H9 (cell line): Measurements from ENCODE around the gene CCIN. TPM values are rescaled to one million over a fixed set of nuclear protein-coding genes. Genes with fewer than 3 reads are reported as not detected.

Experiments used
- DNase-seq: peaks from one replicate; pipeline ENCODE4 v3.0.0-alpha.2; 2017
- H2AFZ ChIP-seq: one replicate; pipeline ENCODE4 v1.6.1; 2013; ENCODE audit warnings: mild to moderate bottlenecking, low read length, control low read depth, moderate library complexity
- H2AK5ac ChIP-seq: 2 replicates; pipeline ENCODE4 v1.6.1; 2013; ENCODE audit warnings: low read length, control low read depth, mixed read lengths; ENCODE audit not compliant: insufficient read length
- H2BK120ac ChIP-seq: one replicate; pipeline ENCODE4 v1.6.1; 2013; ENCODE audit warnings: low read depth, mild to moderate bottlenecking, low read length, control low read depth, inconsistent platforms; ENCODE audit not compliant: poor library complexity, severe bottlenecking
- H2BK12ac ChIP-seq: 2 replicates; pipeline ENCODE4 v1.6.1; 2013; ENCODE audit warnings: low read length, control low read depth, mixed read lengths, low read depth; ENCODE audit not compliant: insufficient read length
- H2BK15ac ChIP-seq: 2 replicates; pipeline ENCODE4 v1.6.1; 2013; ENCODE audit warnings: low read depth, low read length, control low read depth
- H2BK20ac ChIP-seq: one replicate; pipeline ENCODE4 v1.6.1; 2013; ENCODE audit warnings: low read depth, mild to moderate bottlenecking, low read length, control low read depth, inconsistent platforms; ENCODE audit not compliant: poor library complexity, severe bottlenecking
- H2BK5ac ChIP-seq: 2 replicates; pipeline ENCODE4 v1.6.1; 2013; ENCODE audit warnings: low read length, control low read depth, mixed read lengths; ENCODE audit not compliant: insufficient read length
- H3K14ac ChIP-seq: 2 replicates; pipeline ENCODE4 v1.6.1; 2013; ENCODE audit warnings: low read length, control low read depth; ENCODE audit not compliant: insufficient read depth
- H3K18ac ChIP-seq: 2 replicates; pipeline ENCODE4 v1.6.1; 2013; ENCODE audit warnings: low read depth, mild to moderate bottlenecking, mixed read lengths, low read length, control low read depth; ENCODE audit not compliant: insufficient read length
- H3K23ac ChIP-seq: 2 replicates; pipeline ENCODE4 v1.6.1; 2013; ENCODE audit warnings: low read length, control low read depth, mixed read lengths, low read depth; ENCODE audit not compliant: insufficient read length
- H3K23me2 ChIP-seq: 2 replicates; pipeline ENCODE4 v1.6.1; 2013; ENCODE audit warnings: low read depth, mild to moderate bottlenecking, mixed read lengths, low read length, control low read depth; ENCODE audit not compliant: insufficient read length, poor library complexity, severe bottlenecking
- H3K27ac ChIP-seq: 2 replicates; pipeline ENCODE4 v1.5.1; 2013; ENCODE audit warnings: low read length, control low read depth, mixed read lengths, low read depth; ENCODE audit not compliant: insufficient read length
- H3K27me3 ChIP-seq: 2 replicates; pipeline ENCODE4 v1.6.1; 2013; ENCODE audit warnings: low read length, control low read depth, inconsistent platforms; ENCODE audit not compliant: insufficient read depth
- H3K4ac ChIP-seq: 2 replicates; pipeline ENCODE4 v1.6.1; 2013; ENCODE audit warnings: low read depth, mild to moderate bottlenecking, control low read depth, inconsistent platforms, low read length, moderate library complexity
- H3K4me1 ChIP-seq: 2 replicates; pipeline ENCODE4 v1.6.1; 2013; ENCODE audit warnings: low read length, control low read depth, inconsistent platforms; ENCODE audit not compliant: insufficient read depth
- H3K4me2 ChIP-seq: 2 replicates; pipeline ENCODE4 v1.6.1; 2013; ENCODE audit warnings: low read length, control low read depth, mixed read lengths; ENCODE audit not compliant: insufficient read length, insufficient read depth
- H3K56ac ChIP-seq: 2 replicates; pipeline ENCODE4 v1.6.1; 2013; ENCODE audit warnings: low read depth, mild to moderate bottlenecking, mixed read lengths, low read length, control low read depth; ENCODE audit not compliant: insufficient read length
- H3K79me1 ChIP-seq: 2 replicates; pipeline ENCODE4 v1.6.1; 2013; ENCODE audit warnings: low read depth, mild to moderate bottlenecking, moderate library complexity, low read length, control low read depth, inconsistent platforms; ENCODE audit not compliant: insufficient read depth, poor library complexity, severe bottlenecking
- H3K79me2 ChIP-seq: 2 replicates; pipeline ENCODE4 v1.6.1; 2013; ENCODE audit warnings: low read length, control low read depth, inconsistent platforms; ENCODE audit not compliant: insufficient read depth
- H3K9ac ChIP-seq: 2 replicates; pipeline ENCODE4 v1.6.1; 2013; ENCODE audit warnings: low read length, control low read depth, mixed read lengths; ENCODE audit not compliant: insufficient read length; ENCODE audit errors: extremely low read depth
- H3K9me3 ChIP-seq: one replicate; pipeline ENCODE4 v1.6.1; 2013; ENCODE audit warnings: low read depth, low read length, inconsistent platforms; ENCODE audit not compliant: control insufficient read depth
- H3T11ph ChIP-seq: one replicate; pipeline ENCODE4 v1.6.1; 2013; ENCODE audit warnings: mild to moderate bottlenecking, low read length, control low read depth, inconsistent platforms
- H4K20me1 ChIP-seq: one replicate; pipeline ENCODE4 v1.6.1; 2013; ENCODE audit not compliant: control insufficient read depth, insufficient read length, insufficient read depth
- H4K5ac ChIP-seq: 2 replicates; pipeline ENCODE4 v1.6.1; 2013; ENCODE audit warnings: low read depth, mild to moderate bottlenecking, mixed read lengths, low read length, control low read depth; ENCODE audit not compliant: insufficient read length
- H4K8ac ChIP-seq: replicated peaks from 2 replicates; pipeline ENCODE4 v1.6.1; 2013; ENCODE audit warnings: low read length, control low read depth, mixed read lengths, low read depth; ENCODE audit not compliant: insufficient read length
- H4K91ac ChIP-seq: 2 replicates; pipeline ENCODE4 v1.6.1; 2013; ENCODE audit warnings: low read depth, mild to moderate bottlenecking, moderate library complexity, mixed read lengths, low read length, control low read depth; ENCODE audit not compliant: insufficient read length
- H3K27ac Mint-ChIP-seq, 3 experiments: 2 replicates in 2 of 3; 3 replicates in 1 of 3; pipeline ENCODE4 v1.8.0; 2020 to 2021; ENCODE audit warnings: mixed read lengths in 3 of 3, mild to moderate bottlenecking in 1 of 3, moderate library complexity in 1 of 3
- H3K27me3 Mint-ChIP-seq: 2 replicates; pipeline ENCODE4 v1.8.0; 2021; ENCODE audit warnings: low read depth, mild to moderate bottlenecking, moderate library complexity, mixed read lengths
- H3K36me3 Mint-ChIP-seq, 3 experiments: 2 replicates in 2 of 3; 3 replicates in 1 of 3; pipeline ENCODE4 v1.8.0; 2020 to 2021; ENCODE audit warnings: low read depth in 3 of 3, mixed read lengths in 3 of 3; ENCODE audit not compliant: insufficient read depth in 1 of 3
- H3K4me1 Mint-ChIP-seq, 2 experiments: 2 replicates each; pipeline ENCODE4 v1.8.0; 2020; ENCODE audit warnings: mixed read lengths in 2 of 2
- H3K4me3 Mint-ChIP-seq, 2 experiments: 2 replicates in 1 of 2; 3 replicates in 1 of 2; pipeline ENCODE4 v1.8.0; 2020 to 2021; ENCODE audit warnings: mild to moderate bottlenecking in 2 of 2, mixed read lengths in 2 of 2, moderate library complexity in 1 of 2
- H3K9me3 Mint-ChIP-seq, 2 experiments: 2 replicates in 1 of 2; 3 replicates in 1 of 2; pipeline ENCODE4 v1.8.0; 2020; ENCODE audit warnings: mild to moderate bottlenecking in 2 of 2, mixed read lengths in 2 of 2, moderate library complexity in 1 of 2
- CTCF ChIP-seq: fragments of 200-600 bp; sonication (generic); conservative IDR thresholded peaks from 3 replicates; pipeline ENCODE4 v1.8.0; 2021; ENCODE audit warnings: antibody characterized with exemption, mild to moderate bottlenecking
- WGBS: extraction: QIAGEN DNeasy Blood & Tissue Kit; methylation state at CpG from one replicate; pipeline ENCODE4 v1.1.7; 2013; ENCODE audit warnings: missing lambda C conversion rate, low lambda C conversion rate, mixed read lengths; ENCODE audit not compliant: insufficient read length; ENCODE audit errors: extremely low coverage; 5-methylcytosine and 5-hydroxymethylcytosine counted together
- total RNA-seq: library from RNA; stranded (reverse); gene quantifications from 2 replicates; pipeline ENCODE4 v1.2.1, GENCODE V29; 2021

CCIN gene
- total RNA-seq, 1 experiment from 2014 or later = not detected

- no peaks in the 10 kb centered on the region for H3K9me3 ChIP-seq
- H3K27me3 ChIP-seq = no peaks in the 10 kb centered on the region
- no peak overlapping the region for H4K8ac ChIP-seq
- DNase-seq = no peak
- H3K79me1 ChIP-seq = no peaks in the 10 kb centered on the region
- H3K4me2 ChIP-seq = no peak overlapping the region
- Mint-ChIP-seq H3K27me3 (no peaks in the 10 kb centered on the region), H3K4me1 (no peaks in the 10 kb centered on the region), H3K27ac (peak overlapping the region in 1 of 3 experiments; percentile 1; a peak in 1 of 7 replicates), H3K36me3 (peaks cover 27 to 68% (median 58%) of the 10 kb centered on the region in 3 experiments), H3K9me3 (no peaks in the 10 kb centered on the region; a peak in 2 of 5 replicates), H3K4me3 (no peak overlapping the region)
- no peak overlapping the region for H2BK12ac ChIP-seq
- H4K91ac ChIP-seq = no peak overlapping the region
- no peaks in the 10 kb centered on the region for H3K4me1 ChIP-seq
- H3K23me2 ChIP-seq = no peaks in the 10 kb centered on the region
- no peak overlapping the region for H4K5ac ChIP-seq
- H4K20me1 ChIP-seq = no peaks in the 10 kb centered on the region
- no peak overlapping the region for H2BK120ac ChIP-seq
- H3K27ac ChIP-seq = no peak overlapping the region
- no peak overlapping the region for H3K4ac ChIP-seq
- no peak overlapping the region for H2AK5ac ChIP-seq
- no peak overlapping the region for H2BK15ac ChIP-seq
- H3K14ac ChIP-seq = no peak overlapping the region
- no peak overlapping the region for H2BK20ac ChIP-seq
- no peak overlapping the region for H3T11ph ChIP-seq
- TF ChIP-seq CTCF = no peak
- no CpG with 5 or more reads among the region's 7 CpGs for WGBS
- no peak overlapping the region for H2AFZ ChIP-seq
- H3K23ac ChIP-seq = no peak overlapping the region
- H3K18ac ChIP-seq = no peak overlapping the region
- H3K9ac ChIP-seq = no peak overlapping the region
- no peak overlapping the region for H2BK5ac ChIP-seq
- no peak overlapping the region for H3K56ac ChIP-seq
- H3K79me2 ChIP-seq = no peaks in the 10 kb centered on the region
These were observed 49.3 kb downstream of the CCIN start for GRCh38 chr9:36218411-36218901.

Other genes with a start within 250 kb of the CCIN start
- gene OR2S2, start 211.2 kb upstream of the CCIN start, total RNA-seq = not detected in 2 replicates
- gene RECK, start 132.5 kb upstream of the CCIN start, total RNA-seq = 9.5 and 10.3 TPM in 2 replicates
- gene GLIPR2, start 32.7 kb upstream of the CCIN start, total RNA-seq = 9.7 and 10.0 TPM in 2 replicates
- gene CLTA, start 21.5 kb downstream of the CCIN start, total RNA-seq = 195 and 212 TPM in 2 replicates
- gene GNE, start 89.1 kb downstream of the CCIN start, total RNA-seq = 6.1 and 6.3 TPM in 2 replicates
- gene RNF38, start 230.9 kb downstream of the CCIN start, total RNA-seq = 58.8 and 60.2 TPM in 2 replicates